ENCODE measurements around the gene HENMT1.

Gene HENMT1

DNA sequence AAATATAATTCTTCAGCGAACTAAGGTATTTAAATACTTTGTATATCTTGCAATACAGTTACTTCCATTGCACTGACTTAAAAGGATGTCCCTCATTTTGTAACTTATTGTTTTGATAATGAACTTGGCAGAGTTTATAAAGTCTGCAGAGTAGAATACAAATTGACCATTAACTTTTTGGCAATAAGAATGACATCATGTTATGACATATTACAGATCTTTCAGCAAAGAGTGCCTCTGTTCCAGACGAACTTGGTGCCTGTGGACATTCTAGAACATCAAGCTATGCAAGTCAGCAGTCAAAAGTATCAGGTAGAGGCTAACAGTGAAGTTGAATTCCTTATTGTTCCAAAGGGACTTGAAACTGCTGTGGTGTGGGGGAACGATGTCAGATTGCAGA, 32.9 kb downstream of the HENMT1 start:
- DNase-seq (ENCODE audit: low read depth, low spot score): no peak

DNA sequence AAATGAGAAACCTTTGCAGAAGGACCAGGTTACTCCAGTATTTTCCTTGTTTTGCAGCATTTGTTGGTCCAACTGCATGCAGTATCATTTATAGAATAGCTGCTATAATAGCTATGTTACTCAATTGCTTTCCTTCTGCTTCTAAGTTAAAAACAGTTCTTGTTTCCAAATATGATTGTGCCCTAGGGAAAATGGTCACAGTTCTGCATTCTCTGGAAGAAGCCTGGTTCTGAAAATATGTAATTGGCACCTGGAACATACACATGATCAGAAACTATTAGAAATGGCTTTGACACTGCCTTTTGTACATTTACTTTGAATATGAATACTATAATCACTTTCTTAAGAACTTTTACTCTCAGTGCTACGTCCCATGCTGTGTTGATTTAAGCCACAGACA, 33.6 kb downstream of the HENMT1 start:
- no peak for DNase-seq (ENCODE audit: low read depth, low spot score)

DNA sequence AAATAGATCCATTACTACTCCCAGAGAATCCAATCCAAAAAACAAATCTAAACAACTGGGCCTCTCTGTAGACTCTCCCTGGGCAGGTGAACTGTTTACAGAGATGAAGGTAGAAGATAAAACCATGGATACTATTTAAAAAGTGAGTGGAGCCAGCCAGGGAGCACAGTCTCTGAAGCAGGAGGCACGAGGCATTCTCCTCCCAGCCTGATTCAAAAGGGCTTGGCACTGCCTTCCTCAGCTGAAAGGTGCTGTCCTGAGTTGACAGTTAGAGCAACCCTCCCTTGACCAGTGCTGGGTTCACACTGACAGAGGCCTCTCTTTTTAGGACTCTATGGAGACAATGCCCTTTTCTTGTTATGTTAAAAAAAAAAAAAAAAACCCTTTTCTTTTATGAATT, 36.8 kb downstream of the HENMT1 start:
- DNase-seq (ENCODE audit: low read depth, low spot score): no peak

DNA sequence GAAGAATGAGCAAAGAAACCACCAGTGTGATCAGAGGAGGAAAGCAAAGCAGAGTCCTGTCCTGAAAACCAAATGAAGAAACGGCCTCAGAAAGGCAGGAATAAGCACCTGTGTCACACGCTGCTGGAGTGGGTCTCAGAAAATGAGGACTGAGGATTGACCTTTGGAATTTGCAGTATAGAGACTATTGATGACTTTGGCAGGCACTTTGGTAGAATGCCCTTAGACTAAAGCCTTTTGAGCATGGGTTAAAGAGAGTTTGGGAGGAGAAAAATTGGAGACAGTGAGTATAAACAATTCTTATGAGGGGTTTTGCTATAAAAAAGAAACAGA, 43.2 kb downstream of the HENMT1 start:
- no peak for DNase-seq (ENCODE audit: low read depth, low spot score)

DNA sequence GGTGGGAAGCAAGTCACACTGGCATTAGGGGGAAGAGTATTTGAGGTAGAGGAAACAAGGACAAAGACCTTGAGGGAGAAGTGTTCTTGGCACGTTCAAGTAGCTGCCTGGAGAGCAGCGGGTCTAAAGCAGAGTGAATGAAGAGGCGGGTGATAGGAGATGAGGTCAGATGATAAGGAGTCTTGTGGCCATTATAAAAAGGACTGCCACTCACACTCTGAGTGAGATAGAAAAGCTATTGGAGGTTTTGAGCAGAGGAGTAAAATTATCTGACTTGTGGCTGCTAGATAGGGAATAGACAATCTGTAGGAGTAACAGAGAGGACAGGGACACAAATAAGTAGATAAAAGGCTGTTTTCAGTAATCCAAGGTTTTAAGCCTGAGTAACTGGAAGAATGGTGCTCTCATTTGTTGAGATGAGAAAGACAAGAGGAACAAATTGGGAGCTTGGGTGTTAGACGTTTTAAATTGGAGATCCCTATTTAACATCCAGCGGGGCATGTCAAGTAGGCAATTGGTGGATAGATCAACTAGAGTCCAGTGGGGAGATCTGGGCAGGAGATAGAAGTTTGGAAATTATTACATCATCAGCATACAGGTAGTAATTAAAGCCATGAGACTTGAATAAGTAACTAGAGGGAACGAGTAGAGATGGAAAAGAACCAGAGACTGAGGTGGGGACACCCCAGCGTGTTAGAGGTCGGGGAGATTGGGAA, 43.7 kb downstream of the HENMT1 start:
- DNase-seq (ENCODE audit: low read depth, low spot score): no peak

DNA sequence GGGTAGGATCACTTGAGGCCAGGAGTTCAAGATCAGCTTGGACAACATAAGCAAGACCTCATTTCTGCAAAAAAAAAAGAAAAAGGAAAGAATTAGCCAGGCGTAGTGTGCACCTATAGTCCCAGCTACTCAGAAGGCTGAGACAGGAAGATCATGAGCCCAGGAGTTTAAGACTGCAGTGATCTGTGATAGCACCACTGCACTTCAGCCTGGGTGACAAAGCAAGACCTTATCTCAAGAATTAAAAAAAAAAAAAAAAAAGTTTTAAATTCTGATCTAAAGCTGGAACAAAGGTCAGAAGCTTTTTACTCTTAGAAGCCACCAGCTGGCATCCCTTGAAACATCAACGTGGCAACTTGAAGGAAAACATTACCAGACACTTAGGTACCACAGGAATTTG, 45.3 kb downstream of the HENMT1 start:
- DNase-seq (ENCODE audit: low read depth, low spot score): no peak

DNA sequence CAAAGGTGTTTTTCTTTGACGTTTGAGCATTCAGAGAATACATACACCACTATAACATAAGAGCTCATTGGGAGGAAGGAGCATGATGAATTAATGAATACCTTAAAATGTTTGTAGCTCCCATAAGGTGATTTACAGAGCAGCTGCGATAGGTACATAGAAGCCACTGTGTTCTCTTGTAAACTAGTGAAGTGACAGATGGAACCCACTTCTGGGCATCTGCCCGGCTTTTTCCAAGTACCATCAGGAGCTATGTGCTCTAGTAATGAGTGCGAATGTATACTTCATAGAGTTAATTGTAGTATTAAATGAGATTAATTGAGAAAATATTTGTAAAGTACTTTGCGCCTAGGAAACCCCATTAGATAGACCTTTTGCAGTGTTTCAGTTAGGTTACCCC, 48.4 kb downstream of the HENMT1 start:
- no peak for DNase-seq (ENCODE audit: low read depth, low spot score)

DNA sequence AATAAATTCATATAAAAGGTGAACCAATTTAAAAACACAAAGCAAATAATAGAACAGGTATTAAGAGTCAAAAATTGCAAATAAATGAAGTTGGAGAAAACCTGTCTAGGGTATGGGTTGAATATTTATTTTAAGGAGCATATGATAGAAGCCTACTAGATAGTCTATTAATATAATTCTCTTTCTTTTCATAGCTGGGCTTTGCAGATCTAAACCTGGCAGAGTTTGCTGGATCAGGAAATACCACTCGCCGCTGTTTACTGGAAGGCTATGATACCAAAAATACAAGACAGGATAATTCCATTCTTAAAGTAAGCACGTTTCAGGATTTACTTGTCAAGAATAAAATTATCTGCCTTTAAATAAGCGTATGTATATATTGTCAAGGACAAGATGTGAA, 48.9 kb downstream of the HENMT1 start:
- DNase-seq (ENCODE audit: low read depth, low spot score): no peak

DNA sequence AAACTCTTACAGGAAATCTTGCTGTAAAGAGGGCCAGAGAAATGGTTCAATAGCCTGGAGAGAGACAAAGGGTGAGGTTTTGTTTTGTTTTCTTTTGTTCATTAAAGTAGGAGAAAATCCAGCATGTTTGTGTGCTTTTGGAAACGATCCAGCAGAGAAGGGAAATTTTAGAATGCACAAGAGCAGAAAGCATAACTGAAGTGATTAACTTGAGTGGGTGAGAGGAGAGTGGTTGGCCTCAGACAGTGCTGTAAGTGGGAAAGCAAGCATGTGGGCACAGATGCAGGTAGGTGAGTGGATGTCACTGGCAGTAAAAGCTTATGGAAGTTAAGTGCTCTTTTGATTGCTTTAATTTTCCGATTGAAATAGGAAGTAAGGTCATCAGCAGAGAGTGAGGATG, 50.8 kb downstream of the HENMT1 start:
- no peak for DNase-seq (ENCODE audit: low read depth, low spot score)

DNA sequence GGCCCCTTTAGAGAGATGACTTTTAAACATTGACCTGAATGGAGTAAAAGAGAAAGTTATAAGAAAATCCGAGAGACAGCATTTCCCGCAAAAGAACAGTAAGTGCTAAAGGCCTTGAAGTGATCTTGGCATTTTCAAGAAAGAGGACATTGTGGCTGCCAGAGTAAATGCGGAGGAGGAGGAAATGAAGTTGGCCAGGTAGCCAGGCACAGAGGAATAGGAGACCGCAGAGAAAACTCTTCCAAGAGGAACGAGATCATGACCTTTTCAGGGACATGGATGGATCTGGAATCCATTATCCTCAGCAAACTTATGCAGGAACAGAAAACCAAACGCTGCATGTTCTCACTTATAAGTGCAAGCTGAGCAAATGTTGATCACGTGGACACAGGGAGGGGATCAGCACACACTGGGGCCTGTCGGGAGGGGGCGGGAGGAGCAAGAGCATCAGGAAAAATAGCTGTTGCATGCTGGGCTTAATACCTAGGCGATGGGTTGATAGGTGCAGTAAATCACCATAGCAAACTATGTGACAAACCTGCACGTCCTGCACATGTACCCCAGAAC, 51.3 kb downstream of the HENMT1 start:
- no peak for DNase-seq (ENCODE audit: low read depth, low spot score)

DNA sequence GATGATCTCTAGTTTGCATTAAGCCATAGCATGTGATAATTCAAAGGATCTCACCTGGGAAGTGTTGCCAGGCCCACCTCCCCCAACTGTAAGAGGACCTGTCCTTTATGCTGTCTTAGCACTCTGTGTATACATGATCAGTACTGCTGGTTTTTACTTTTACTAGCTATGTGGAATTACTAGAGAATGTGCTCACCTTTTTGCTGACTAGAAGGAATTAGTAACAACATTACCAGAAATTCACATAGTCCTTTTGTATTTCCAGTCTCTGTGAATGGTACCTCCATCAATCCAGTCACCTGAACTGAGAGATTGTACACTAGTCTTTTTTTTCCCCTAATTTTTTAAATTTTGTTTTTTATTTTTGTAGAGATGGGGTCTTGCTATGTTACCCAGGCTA, 54.4 kb downstream of the HENMT1 start:
- DNase-seq (ENCODE audit: low read depth, low spot score): no peak

DNA sequence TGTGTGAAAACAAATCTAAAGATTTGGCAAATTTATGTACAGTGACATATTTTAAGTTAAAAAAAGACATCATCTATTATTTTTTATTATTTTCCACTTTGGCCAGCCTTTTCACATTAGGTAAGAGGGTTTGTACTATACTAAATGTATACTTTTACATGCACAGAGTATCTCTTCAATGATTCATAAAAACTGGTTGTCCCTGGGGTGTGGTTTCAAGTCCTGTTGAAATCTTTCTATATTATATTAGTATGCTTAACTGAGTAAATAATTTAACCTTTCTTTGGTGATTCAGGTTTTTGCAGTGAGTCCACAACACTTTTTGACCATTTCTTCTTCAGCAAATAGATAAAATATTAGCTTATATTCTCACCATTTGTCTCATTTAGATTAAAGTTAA, 55.3 kb downstream of the HENMT1 start:
- no peak for DNase-seq (ENCODE audit: low read depth, low spot score)

DNA sequence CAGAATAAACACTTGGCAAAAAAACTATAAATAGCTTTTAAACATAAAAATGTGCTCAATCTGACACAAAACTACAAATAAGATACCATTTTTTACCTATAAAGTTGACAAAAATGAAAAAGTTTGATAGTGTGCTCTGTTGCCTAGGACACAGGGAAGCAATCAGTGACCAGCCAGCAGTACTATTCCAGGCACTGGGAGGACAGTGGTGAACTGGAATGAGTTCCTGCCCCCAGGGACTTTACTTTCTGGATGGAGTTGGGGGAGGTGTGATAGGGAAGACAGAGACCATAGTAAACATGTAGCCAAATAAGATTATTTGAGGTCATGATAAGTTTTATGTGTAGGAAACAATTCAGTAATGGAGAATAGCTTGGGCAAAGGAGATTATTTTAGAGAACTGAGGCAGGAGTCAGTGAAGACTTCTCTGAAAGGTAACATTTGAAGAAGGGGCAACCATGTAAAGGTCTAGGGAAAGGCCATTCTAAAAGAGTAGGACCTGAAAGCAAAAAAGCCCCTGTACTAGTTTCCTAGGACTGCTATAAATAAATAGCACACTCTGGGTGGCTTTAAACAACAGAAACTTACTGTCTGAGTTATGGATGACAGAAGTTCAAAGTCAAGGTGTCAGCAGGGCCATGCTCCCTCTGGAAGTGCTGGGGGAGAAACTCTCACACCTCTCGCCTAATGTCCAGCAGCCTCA, 59.0 kb downstream of the HENMT1 start:
- no peak for DNase-seq (ENCODE audit: low read depth, low spot score)

DNA sequence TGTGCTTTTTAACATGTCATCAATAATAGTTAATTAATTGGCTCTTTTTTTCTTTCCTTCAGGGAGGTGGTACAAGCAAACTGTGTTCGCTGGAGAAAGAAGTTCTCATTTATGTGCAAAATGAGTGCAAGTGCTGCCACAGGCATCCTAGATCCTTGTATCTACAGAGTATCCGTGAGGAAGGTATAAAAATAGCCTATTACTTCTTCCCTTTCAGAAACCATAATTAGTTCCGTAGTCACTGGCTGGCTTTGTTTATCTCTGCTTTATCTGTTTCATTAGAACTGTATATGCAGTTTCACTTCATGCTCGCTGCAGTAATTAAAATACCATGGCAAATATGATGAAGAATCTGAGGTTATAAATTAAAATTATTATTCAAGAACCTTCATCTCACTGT, 60.4 kb downstream of the HENMT1 start:
- no peak for DNase-seq (ENCODE audit: low read depth, low spot score)

DNA sequence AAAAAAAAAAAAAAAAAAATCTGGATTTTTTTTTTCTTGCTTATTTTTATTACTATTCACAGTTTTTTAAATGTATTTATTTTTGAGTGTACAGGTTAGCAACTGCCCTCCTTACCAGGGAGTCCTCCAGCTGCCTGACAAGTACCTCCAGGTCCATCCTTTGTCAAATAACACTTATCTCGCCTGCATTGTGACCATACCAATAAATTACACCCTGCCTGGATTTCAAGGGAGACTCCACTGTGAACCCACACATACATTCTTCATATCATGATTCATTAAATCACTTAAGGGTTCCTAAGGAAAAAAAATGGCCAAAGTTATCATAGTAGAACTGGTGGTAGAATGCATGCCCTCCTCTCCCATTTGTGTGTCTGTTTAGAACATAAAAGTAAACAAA, 62.6 kb downstream of the HENMT1 start:
- DNase-seq (ENCODE audit: low read depth, low spot score): no peak
